GM19035 (cell line): ENCODE results near the gene RELT.

Experiments
- ATAC-seq: cut with Tn5 transposase; IDR thresholded peaks from one replicate; pipeline ENCODE4 v1.9.1; 2021; ENCODE audit not compliant: unreplicated experiment

RELT gene

DNA sequence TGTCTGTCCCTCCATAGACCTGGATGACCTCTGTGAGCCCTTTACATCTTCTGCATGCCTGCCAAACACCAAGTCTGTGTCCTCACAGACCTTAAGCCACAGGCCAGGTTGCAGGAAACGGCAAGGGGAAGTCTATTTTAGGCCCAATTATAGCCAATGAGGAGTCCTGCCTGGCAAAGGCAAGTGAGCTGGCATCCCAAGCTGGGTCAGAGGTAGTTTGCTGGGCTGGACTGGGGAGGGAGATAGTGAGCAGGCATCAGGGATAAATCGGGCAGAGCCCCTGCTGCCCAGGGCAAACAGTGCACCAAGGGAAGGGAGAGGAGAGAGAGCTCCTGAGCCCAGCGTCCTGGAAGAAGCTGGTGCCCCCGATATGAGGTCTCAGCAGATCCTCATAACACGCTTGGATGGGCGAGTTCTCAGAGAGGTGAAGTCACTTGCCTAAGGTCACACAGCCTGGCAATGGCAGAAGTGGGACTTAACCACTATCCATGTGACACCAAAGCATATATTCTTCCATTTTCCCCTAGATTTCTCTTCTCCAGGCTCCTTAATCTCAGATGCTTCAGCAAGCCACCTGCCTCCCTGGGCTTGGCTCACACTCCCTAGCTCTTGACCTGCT lies 3.7 kb upstream of the RELT start:
- ATAC-seq: no peak

DNA sequence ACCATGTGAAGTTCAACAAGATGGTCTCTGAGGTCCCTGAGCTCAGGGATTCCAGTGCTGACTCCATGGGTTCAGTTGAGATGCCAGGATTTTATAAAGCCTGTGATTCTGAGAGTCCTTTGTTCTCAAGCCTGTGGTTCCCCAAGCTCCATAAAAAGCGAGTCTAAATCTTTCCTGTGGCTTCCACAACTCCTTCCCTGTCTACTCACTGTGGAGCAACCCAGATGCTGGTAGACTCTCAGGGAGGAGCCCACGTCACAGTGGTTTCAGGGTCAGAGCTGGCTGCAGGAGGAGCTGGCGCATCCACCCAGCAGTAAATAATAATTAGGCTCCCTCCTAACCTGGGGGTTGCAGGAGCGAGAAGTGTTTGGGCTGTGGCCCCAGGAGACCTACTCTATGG lies 2.0 kb upstream of the RELT start:
- ATAC-seq: no peak

DNA sequence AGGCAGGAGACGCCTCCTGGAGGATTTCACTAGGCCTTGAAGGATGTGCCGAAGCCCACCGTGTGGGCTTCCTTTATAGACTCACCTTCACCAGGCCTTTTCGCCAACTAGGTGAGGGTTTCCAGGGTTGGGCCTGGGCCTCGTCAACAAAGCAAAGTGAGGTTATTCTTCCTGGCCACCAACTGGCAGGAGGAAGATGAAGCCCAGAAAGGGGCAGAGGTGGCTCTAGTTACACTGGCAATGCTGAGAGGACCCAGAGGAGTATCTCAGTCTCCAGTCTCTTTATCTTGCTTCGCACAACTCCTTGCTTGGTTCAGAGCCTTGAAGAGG lies 404 bp upstream of the RELT start:
- no peak for ATAC-seq

DNA sequence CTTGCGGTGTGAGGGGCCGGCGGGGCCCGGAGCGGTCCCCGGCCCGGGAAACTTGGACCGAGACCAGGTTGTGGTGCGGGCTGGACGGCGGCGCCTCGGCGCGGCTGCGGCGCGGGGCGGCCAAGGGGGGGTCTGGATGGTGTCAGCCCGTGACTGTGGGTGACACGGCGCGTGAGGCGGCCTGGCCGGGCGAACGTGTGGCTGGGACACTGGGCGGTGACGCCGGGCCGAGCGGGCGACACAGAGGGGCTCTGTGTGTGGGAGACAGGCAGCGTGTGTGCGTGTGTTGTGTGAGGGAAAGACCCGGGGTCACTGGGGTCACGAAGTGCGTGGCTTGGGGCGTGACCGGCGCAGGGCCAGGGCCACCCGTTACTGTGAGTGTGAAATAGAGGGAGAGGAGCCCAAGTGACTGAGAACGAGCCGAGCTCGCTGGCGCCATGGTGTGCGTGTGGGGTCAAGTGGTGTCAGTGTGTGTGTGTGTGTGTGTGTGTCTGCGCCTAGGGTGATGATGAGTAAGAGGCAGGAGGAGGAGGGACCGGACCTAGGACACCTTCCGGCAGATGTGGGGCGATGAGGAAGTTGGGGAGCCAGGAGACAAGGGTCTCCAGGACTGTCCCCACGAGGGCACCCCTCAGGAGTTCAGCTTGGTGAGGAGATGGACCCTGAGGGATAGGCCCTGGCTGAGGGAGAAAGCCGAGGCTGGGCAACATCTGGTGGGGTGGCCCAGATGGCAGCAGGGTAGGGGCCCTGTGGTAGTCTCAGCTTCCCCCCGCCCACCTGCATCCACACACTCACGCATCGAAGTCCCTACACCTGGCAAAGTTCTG lies 817 bp downstream of the RELT start:
- peak; percentile 16 for ATAC-seq

DNA sequence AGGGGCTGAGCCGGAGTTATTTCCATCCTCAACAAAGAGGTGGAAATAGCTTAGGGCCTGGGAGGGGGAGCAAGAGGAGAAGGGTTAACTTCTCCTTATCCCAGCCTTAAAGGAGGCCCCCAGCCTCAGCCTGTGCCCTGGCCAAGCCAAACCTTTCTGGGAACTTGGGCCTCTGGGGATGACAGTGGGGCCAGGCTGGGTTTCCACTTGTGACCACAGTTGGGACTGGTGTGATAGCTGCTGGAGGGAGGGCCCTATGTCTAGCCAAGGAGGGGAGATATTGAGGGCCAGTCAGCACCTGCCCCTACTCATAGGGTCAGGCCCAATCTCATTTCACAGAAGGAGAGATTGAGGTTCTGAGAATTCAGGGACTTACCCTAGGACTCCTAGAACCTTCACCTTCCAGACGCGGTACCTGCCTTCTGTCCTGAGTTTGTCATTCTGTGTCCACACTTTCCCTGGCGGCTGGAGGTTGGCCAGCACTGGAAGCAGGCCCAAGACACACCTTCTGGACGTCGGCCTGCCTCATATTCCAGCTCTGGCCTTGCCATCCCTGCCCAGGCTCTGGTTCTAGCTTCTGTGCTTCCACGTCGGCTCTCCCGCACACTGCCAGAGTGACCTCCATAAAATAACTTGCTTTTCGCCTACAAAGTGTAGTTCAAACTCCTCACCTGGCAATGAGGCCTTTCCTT lies 3.1 kb downstream of the RELT start:
- no peak for ATAC-seq

DNA sequence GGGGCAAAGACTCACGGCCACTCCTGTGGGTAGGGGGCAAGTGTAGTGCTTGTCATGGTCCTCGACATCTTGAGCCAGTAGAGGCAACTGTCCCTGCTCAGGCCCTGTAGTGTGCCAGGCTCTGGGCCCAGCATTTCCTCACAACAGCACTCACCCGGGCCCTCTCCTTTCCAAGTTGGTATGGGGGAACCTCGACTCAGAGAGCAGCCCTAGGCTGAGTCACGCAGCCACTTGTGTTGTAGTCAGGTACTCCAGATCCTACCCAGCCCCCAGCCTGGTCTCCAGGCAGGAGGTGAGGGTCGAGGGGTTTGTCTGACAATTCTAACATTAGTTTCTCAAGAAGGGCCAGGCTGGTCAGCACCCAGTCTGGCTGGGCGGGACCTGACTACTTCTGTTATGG lies 4.1 kb downstream of the RELT start:
- no peak for ATAC-seq

DNA sequence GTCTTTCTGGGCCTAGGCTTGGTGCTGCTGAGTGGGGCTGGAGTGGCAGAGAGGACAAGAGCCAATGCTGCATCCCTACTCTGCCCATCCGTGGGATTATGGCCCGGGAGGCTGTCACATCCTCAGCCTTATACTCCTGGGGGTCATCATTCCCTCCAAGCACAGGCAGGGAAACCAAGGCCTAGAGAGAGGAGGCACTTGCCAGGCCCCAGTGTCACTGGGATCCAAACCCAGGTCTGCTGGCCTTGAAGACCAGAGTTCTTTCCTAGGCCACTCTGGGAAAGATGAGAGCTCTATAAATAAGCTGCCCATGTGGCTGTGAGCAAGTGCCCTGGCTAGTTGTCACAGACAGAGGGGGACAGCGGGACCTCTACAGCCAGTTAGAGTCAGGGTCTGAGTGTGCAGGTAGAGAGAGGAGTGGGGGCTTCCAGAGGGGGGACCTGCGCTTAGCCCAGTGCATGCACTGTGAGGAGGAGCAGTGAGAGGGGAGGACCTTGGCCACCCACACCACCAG lies 4.8 kb downstream of the RELT start:
- ATAC-seq: no peak

DNA sequence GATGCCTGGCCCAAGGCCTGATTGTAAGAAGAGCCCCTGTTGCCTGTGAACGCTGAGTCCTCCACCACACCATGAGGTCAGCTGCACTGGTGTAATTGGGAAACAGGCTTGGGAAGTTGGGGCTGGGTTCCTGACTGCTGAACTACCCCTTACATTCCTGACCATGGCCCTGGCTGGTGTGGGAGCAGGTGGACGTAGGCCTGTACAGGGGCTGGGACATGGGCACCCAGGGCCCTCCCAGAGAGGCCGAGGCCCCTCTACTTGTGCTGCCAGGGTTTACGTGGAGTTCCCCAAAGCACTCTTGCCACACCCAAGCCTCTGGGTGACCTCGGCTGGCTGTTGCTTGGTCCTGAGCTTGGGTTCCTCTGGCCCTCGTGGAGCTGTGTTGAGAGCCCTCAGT lies 5.4 kb downstream of the RELT start:
- ATAC-seq: no peak

DNA sequence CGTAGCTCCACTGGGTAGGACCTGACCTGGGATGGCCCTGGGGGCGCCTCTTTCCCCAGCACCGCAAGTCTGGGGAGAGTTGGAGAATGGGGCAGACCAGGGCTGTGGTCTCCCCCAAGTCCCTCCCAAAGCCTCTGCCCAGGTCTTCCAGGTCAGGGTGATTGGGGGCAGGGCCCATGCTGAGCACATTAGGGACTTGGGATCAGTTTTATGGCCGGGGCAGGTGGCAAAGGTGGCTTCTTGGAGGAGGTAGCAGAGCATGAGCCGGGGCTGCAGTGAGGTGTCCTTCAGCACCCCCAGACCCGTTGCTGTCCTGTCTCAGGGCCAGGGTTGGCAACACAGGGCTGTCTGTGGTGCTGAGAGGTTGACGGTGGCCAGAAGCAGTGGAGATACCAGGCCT lies 6.0 kb downstream of the RELT start:
- no peak for ATAC-seq

DNA sequence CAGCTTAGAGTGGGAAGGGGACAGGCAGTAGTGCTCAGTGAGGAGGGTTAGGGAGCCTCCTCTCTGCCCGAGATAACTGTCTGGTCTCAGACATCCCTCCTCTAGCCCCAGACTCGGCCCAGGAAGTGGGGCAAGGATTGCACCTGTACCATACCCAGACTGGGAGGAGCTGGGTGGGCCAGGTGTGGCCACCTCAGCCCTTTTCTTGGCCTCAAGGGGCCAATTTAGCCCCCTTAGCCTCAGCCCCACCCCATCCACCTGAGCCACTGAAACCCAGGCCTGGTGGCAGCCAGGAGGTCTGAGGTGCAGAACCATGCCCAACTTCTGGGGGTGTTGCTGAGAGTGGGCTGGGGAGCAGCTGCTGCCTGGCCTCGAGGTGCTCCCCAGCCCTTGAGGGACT lies 6.5 kb downstream of the RELT start:
- ATAC-seq: no peak

DNA sequence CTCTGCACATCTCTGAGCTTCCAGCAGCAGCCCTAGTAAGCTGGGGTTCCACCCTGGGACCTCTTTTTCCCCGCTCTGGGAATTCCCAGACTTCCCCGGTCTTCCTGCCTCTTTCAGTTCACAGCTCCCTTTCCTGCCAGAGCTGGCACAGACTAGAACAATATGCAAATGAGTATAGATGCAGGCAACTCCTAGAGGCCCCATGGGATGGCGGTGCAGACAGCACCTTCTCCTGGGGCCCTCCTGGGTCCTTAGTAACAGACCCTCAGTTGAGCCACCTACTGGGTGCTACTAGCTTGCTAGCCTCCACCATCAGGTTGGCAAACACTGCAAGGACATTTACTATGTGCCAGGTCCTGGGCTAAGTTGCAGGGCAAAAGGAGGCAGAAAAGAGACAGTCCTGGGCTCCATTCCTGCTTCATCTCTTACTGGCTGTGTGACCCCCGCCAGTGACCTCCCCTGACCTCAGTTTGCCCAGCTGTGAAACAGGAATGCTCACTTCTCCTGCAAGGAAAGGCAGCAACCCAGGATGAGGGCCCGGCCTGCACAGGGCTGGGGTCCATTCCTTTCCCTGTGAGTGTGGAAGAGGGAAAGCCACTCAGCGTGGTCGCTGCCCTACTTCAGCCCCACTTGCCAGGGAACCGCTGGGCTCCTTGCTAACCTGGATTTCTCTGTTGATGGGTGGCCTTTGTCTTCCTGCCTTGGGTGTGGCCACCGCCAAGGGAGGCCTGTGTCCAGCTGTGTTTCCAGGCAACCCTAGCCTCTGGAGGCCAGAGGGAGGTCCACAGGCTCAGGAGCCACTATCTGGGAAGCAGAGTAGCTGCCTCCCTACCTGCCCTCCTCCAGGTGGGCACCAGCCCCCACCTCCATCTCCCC lies 7.3 kb downstream of the RELT start:
- ATAC-seq: no peak

DNA sequence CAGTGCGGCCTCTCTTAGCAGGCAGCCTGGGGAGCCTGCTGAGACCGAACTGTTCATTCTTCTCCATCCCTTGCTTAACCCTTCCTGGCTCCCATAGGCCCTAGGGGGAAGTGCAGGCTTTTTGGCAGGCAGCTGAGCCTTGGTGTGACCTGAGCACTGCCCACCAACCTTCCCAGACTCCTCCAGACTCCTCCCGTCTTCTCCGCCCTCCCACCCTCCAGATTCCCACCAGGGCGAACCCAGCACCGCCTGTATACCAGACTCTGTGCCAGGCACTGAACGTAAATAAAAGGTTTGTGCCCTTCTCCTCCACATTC lies 7.9 kb downstream of the RELT start:
- no peak for ATAC-seq

DNA sequence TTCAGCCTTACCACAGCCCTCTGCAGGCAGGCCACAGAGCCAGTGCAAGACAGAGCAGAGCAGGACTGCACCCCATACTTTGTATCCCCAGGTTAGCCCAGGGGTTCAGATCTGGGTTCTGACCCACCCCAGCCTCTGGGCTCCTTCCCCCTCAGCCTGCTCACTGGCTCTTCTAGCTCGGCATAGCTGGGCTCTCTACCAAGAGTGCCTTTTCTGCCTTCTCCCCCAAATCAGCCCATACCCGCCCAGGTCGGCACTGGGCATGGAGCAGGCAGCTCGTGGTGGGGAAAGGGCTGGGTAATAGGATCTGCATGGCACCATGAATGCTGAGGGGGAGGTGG lies 8.3 kb downstream of the RELT start:
- no peak for ATAC-seq

DNA sequence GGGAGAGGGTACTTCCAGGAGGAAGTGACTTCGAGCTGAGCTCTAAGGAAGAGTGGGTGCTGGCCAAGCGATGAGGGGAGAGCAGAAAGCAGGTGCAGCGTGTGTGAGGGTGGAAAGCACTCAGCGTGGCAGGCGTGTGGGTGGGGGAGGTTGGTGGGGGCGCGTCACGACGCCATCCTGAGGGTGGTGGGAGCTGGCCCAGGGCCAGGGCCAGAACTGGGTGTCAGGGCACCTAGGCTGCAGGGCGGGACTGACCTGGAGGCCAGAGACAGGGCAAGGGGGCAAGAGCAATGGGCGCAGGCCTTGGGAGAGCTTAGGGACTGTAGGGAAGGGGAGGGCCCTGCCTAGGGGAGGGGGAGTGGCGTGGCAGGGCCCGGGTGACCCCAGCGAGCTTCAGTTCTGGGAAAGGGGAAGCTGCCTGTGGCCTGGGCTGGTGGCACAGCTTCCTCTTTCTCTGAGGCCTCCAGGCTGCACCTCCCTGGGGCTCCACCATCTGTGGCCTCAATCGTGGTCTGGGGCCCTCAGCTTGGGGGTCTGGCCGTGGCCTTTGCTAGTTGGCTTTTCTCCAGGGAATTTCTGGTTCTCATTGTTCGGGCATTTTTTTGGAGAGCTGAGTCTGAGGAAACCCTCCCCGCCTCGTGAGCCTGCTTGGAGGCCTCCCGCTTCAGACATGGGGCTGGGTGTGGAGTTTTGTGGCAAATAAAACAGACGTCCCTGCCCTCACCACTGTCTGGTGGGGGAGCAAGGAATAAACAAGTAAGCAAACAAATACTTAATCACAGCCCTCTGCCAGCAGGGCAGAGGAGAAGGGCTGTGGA lies 8.9 kb downstream of the RELT start:
- ATAC-seq: no peak

DNA sequence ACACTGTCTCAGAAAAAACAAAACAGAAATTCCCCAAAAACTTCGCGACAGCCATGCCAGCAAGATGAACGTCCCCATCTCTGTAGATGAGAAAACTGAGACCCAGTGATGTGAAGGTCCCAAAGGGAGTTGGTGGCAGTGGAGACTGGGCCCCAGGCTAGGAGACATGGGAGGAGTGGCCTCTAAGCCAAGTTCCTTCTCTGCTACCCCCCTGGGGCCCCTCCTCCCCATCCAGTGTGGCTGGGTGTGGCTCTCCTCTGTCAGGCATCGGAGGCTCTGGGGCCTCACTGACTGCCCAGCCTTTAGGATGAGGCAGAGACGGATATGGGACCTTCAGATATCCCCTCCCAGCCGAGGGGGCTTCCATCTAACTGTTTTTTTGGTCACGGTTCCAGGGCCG lies 9.8 kb downstream of the RELT start:
- ATAC-seq: no peak

DNA sequence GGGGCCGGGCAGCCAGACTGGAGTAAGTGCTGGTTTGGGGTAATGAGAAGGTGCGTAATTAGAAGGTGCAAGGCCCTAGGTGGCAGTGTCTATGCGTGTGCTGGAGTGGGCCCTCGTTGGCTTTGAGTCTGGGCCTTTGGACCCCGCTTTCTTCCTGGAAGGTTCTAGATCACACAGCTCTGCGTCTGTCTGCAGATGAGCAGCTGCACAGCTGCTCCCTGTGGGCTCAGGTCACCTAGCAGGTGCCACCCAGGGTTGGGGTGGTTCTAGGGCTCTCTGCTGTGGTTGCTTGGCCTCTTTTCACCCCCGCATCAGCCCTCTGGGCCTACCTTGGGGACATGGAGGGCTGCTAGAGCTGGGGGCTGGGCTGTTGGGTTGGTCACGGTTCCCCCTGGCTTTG lies 10.3 kb downstream of the RELT start:
- ATAC-seq: no peak

DNA sequence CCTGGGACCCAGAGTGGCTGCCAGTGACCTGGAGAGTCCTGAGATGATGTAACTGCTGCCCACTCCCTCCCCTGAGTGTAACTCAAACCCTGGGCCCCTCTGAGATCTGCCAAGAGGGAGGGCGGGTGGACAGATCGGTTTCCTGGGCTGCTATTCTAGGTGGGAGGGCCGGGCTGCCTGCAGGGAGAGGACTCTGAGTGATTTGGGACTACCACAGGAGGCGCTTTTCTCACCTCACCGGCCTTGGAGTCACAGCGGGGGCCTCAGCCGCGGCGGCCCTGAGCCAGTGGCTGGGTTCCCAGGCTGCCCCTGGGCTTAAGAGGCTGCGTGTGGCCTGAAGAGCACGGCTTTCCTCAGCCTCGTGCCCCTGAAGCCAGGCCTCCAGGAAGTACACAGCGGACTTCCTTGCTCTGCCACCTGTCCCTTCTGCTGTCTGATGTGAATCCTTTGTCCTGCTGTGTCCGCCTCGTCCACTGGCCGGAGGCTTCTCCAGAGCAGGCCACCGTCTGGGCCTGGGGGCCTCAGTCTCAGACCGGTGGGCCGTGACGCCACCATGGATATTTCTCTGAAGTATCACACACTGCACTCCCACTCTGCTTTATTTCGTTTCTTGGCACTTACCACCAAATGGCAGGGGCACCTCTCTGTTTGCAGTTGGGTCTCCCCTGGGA lies 11.5 kb downstream of the RELT start:
- no peak for ATAC-seq

DNA sequence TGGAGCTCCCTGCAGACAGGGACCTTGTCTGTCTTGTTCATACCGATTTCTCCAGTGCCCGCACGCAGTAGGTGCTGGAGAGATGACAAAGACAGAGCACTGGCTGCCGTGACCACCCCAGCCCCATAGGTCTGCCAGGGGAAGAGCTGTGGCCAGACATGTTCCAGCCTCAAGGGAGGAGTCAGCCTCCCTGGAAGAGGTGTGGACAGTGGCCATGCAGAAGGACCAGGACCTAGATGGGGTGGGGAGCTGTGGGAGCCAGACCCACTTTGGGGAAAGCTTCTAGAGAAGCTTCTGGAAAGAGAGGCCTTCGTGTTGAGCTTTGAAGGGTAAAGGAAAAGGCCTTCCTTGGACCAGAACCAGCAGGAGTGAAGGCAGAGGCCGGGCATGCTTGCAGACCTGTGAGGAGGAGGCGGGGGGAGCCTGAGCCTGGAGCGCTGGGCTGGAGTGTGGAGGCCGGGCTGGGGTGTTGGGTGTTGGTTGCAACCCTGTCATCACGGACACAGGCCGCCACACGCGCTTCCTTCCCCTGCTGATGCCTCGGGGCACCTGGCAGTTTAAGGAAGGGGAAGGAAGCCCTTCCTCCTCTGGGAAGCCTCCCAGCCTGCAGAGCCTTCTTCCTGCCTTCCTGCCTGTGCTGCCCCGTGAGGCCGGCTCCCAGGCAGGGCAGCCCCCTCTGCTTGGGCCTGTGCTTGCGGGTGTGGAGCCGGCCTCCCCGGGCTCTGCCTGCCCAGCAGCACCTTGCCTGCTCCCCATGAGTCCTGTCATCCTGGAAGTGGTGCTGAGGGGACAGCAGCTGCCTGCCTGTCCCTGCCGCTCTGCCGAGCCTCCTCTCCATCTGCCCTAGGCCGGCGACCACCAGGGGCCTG lies 12.3 kb downstream of the RELT start:
- ATAC-seq: no peak

DNA sequence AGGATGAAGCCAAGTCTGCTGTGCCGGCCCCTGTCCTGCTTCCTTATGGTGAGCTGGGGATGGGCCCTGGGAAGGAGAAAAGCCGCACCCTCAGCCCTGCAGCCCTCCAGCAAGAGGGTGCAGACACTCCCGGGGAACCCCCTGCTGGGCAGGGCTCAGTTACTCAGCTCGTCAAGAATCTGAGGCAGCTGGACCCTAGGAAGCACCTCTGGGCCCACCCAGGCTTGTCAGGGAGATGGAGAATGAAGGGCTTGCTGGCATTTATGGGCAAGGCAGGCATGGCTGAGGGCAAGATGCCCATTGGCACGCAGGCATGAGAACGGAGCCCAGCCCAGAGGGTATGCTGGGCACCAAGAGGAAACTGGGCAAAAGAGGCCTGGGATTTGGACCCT lies 12.9 kb downstream of the RELT start:
- ATAC-seq: no peak
